Fibroblast of skin of left biceps (primary cell): ENCODE data around the gene RPL22L1.
"Not testable (repeated sequence)": the region's sequence is repeated elsewhere in the genome, so short reads cannot be mapped to it uniquely, and the experiment has no call there.

Source experiments
- DNase-seq, 2 experiments: peaks; one replicate each; pipeline ENCODE4 v3.0.0-alpha.2; 2013; ENCODE audit warnings: low read depth in 2 of 2

Gene RPL22L1

GRCh38 chr3:170869645-170870593 is at the start of gene RPL22L1:
Gene RPL22L1 (minus strand): TSS chr3:170870195. CDS start chr3:170870167, 28 bp downstream.
- peak; percentile 87 to 88 for DNase-seq

GRCh38 chr3:170918715-170919114 is 48.7 kb upstream of the RPL22L1 start:
- DNase-seq, result no peak

- DNase-seq, result no peak
These were observed 44.7 kb upstream of the RPL22L1 start for GRCh38 chr3:170914690-170915089.

GRCh38 chr3:170914212-170914611 is 44.2 kb upstream of the RPL22L1 start:
- no peak for DNase-seq

GRCh38 chr3:170911051-170911450 is 41.1 kb upstream of the RPL22L1 start:
- DNase-seq, result no peak

GRCh38 chr3:170910542-170910941 is 40.5 kb upstream of the RPL22L1 start:
- DNase-seq, result no peak

- DNase-seq, result peak; percentile 85 to 88
These were observed 39.3 kb upstream of the RPL22L1 start for GRCh38 chr3:170909129-170909903.

GRCh38 chr3:170908235-170909116 is 38.5 kb upstream of the RPL22L1 start, which contains the start of gene EIF5A2:
Gene EIF5A2 (minus strand): TSS chr3:170908637. CDS start chr3:170907806, 831 bp downstream.
- peak; percentile 87 to 89 for DNase-seq

GRCh38 chr3:170907637-170908234 is 37.7 kb upstream of the RPL22L1 start:
- no peak for DNase-seq

GRCh38 chr3:170905862-170906261 is 35.9 kb upstream of the RPL22L1 start:
- no peak for DNase-seq

- no peak for DNase-seq
These were observed 33.1 kb upstream of the RPL22L1 start for GRCh38 chr3:170903123-170903522.

GRCh38 chr3:170899455-170899854 is 29.5 kb upstream of the RPL22L1 start:
- no peak for DNase-seq

GRCh38 chr3:170897978-170898377 is 28.0 kb upstream of the RPL22L1 start:
- no peak for DNase-seq

- DNase-seq, result not testable (repeated sequence)
These were observed 27.2 kb upstream of the RPL22L1 start for GRCh38 chr3:170897199-170897598.

GRCh38 chr3:170896781-170897180 is 26.8 kb upstream of the RPL22L1 start:
- DNase-seq, result no peak

- DNase-seq, result not testable (repeated sequence)
These were observed 26.3 kb upstream of the RPL22L1 start for GRCh38 chr3:170896333-170896732.

- DNase-seq, result no peak
These were observed 23.9 kb upstream of the RPL22L1 start for GRCh38 chr3:170893895-170894294.

GRCh38 chr3:170889630-170890029 is 19.6 kb upstream of the RPL22L1 start:
- peak in 1 of 2 experiments; percentile 22 for DNase-seq

GRCh38 chr3:170889132-170889531 is 19.1 kb upstream of the RPL22L1 start:
- no peak for DNase-seq

- not testable (repeated sequence) for DNase-seq
These were observed 14.3 kb upstream of the RPL22L1 start for GRCh38 chr3:170884109-170884930.
